ENCODE data around the gene COX15.

- TF ChIP-seq CTCF (IDR thresholded peaks at IDR 0.05): no peak
- TF ChIP-seq POLR2A (IDR thresholded peaks at IDR 0.05): no peak
Measured at GRCh38 chr10:99750641-99751040, 18.7 kb upstream of the COX15 start.

All from uterus (tissue), 2 donors.